HEK293T (cell line): Measurements from ENCODE around the gene AP2A2.

Source experiments
- CTCF ChIA-PET: fragments of 350-600 bp; formaldehyde crosslinking; extraction: SDS; loops from one replicate; lab custom pipeline; 2021; ENCODE audit warnings: antibody characterized with exemption, inconsistent platforms; lab: Yijun Ruan, JAX
- POLR2A ChIA-PET: fragments of 350-600 bp; formaldehyde crosslinking; extraction: SDS; loops from one replicate; lab custom pipeline; 2020; ENCODE audit warnings: antibody characterized with exemption, inconsistent platforms; lab: Yijun Ruan, JAX
- DNase-seq: peaks from one replicate; pipeline ENCODE4 v3.0.0; 2012; ENCODE audit warnings: mixed read lengths; ENCODE audit errors: extremely low spot score
- ARNT ChIP-seq: fragments of 450-650 bp; IDR thresholded peaks from 2 replicates; pipeline ENCODE4 v1.6.1; 2017; ENCODE audit warnings: mild to moderate bottlenecking
- BHLHE40 ChIP-seq: fragments of 450-650 bp; IDR thresholded peaks from 2 replicates; pipeline ENCODE4 v1.6.1; 2016; ENCODE audit warnings: mild to moderate bottlenecking, moderate library complexity, borderline replicate concordance
- CTBP1 ChIP-seq: fragments of 450-650 bp; IDR thresholded peaks from 2 replicates; pipeline ENCODE4 v1.6.1; 2016; ENCODE audit warnings: borderline replicate concordance
- ELF4 ChIP-seq: fragments of 450-650 bp; IDR thresholded peaks from 2 replicates; pipeline ENCODE4 v1.6.1; 2017; ENCODE audit warnings: antibody characterized with exemption
- FOXA1 ChIP-seq: fragments of 450-650 bp; IDR thresholded peaks from 2 replicates; pipeline ENCODE4 v1.6.1; 2016; ENCODE audit warnings: mild to moderate bottlenecking
- FOXK2 ChIP-seq: fragments of 450-650 bp; IDR thresholded peaks from 2 replicates; pipeline ENCODE4 v1.6.1; 2016; ENCODE audit warnings: mild to moderate bottlenecking
- FOXM1 ChIP-seq: fragments of 450-650 bp; IDR thresholded peaks from 2 replicates; pipeline ENCODE4 v1.6.1; 2017; ENCODE audit warnings: mild to moderate bottlenecking, borderline replicate concordance
- HDGF ChIP-seq: fragments of 450-650 bp; IDR thresholded peaks from 2 replicates; pipeline ENCODE4 v1.6.1; 2017; ENCODE audit warnings: antibody characterized with exemption, borderline replicate concordance
- L3MBTL2 ChIP-seq: fragments of 450-650 bp; conservative IDR thresholded peaks from 2 replicates; pipeline ENCODE4 v1.6.1; 2016; ENCODE audit warnings: mild to moderate bottlenecking
- LEF1 ChIP-seq: fragments of 450-650 bp; IDR thresholded peaks from 2 replicates; pipeline ENCODE4 v1.6.1; 2017; ENCODE audit warnings: mild to moderate bottlenecking, borderline replicate concordance
- NFRKB ChIP-seq: fragments of 450-650 bp; IDR thresholded peaks from 2 replicates; pipeline ENCODE4 v1.6.1; 2016; ENCODE audit warnings: mild to moderate bottlenecking, moderate library complexity
- SP1 ChIP-seq: fragments of 450-650 bp; IDR thresholded peaks from 2 replicates; pipeline ENCODE4 v1.6.1; 2017
- SUZ12 ChIP-seq: fragments of 450-650 bp; IDR thresholded peaks from 2 replicates; pipeline ENCODE4 v1.6.1; 2016; ENCODE audit warnings: mild to moderate bottlenecking
- TARDBP ChIP-seq: fragments of 450-650 bp; IDR thresholded peaks from 2 replicates; pipeline ENCODE4 v1.6.1; 2016
- ZNF384 ChIP-seq: fragments of 450-650 bp; IDR thresholded peaks from 2 replicates; pipeline ENCODE4 v1.6.1; 2016
- TF ChIP-seq, protein P1 (sequence below): fragments of 450-650 bp; IDR thresholded peaks from 2 replicates; pipeline ENCODE4 v1.6.1; 2016

AP2A2 gene

DNA sequence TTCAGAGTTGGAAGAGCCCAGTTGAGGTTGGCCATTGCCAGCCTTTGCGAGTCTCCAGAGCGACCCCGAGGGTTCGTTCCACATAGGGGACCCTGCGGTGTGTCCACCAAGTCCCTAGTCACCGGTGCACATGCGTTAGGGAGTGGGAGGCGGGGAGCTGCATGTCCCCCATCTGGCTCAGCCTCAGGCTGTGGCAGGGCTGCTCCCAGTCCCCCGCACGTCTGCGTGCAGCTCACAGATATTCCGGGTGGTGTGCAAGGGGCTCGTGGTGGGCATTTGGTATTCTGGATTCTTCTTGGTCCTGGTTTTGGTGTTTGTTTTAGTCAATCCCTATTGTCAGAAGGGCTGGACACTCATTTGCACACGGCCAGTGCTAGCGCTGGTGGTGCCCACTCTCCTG is 62.0 kb downstream of the AP2A2 start:
- CTCF ChIA-PET = no interaction called here
- no peak for DNase-seq
- no peak for TF ChIP-seq SUZ12
- TF ChIP-seq FOXM1 = no peak
- TF ChIP-seq TARDBP = no peak
- no peak for TF ChIP-seq CTBP1
- POLR2A ChIA-PET = no interaction called here

DNA sequence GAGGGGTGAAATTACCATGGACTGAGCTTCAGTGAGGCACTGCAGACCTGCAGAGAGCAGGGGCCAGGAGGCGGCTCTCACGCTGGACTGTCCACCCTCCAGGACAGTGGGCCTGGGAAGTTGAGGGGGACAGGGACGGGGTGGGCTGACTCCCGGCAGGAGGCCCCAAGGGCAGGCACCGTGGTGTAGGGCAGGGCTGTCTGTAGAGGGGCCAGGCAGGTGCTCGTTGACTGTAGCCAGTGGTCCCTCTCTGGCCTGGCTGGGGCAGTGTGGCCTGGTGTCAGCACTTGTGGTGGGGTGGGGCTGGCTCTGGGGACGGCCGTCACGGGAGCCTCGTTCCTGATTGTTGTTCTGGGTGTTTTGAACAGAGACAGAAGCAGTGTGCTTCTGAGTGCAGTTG is 64.4 kb downstream of the AP2A2 start:
- POLR2A ChIA-PET = no interaction called here

DNA sequence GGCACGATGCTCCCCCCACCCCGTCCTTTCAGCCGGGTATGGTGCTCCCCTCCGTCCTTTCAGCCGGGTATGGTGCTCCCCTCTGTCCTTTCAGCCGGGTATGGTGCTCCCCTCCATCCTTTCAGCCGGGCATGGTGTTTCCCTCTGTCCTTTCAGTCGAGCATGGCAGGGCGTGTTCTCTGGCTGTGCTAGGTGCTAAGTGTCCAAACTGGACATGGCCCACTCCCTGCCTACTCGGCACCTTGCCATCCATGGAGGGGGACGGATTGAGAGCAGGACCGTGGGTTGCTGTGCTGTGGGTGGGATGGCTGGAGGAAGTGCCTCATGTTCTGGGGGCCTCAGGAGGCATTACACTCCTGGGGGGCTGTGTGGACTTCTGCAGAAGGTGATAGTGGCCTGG is 65.4 kb downstream of the AP2A2 start:
- DNase-seq = no peak
- POLR2A ChIA-PET = no interaction called here
- TF ChIP-seq HDGF (no peak), LEF1 (no peak), ARNT (no peak), CTBP1 (no peak), L3MBTL2 (no peak), BHLHE40 (no peak), SUZ12 (no peak), TARDBP (no peak)
- TF ChIP-seq, protein P1, sequence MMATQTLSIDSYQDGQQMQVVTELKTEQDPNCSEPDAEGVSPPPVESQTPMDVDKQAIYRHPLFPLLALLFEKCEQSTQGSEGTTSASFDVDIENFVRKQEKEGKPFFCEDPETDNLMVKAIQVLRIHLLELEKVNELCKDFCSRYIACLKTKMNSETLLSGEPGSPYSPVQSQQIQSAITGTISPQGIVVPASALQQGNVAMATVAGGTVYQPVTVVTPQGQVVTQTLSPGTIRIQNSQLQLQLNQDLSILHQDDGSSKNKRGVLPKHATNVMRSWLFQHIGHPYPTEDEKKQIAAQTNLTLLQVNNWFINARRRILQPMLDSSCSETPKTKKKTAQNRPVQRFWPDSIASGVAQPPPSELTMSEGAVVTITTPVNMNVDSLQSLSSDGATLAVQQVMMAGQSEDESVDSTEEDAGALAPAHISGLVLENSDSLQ = no peak
- CTCF ChIA-PET = interaction anchor here (0.5 kb wide), 1 partner anchor 82 kb away, joined by 3 read pairs; no protein-coding TSS in a partner anchor

More for the DNA sequence above, 64.4 kb downstream of the AP2A2 start:
- CTCF ChIA-PET = no interaction called here
- no peak for DNase-seq
- TF ChIP-seq ZNF384 (no peak), FOXA1 (no peak), BHLHE40 (no peak), L3MBTL2 (no peak), FOXM1 (no peak), HDGF (no peak)

DNA sequence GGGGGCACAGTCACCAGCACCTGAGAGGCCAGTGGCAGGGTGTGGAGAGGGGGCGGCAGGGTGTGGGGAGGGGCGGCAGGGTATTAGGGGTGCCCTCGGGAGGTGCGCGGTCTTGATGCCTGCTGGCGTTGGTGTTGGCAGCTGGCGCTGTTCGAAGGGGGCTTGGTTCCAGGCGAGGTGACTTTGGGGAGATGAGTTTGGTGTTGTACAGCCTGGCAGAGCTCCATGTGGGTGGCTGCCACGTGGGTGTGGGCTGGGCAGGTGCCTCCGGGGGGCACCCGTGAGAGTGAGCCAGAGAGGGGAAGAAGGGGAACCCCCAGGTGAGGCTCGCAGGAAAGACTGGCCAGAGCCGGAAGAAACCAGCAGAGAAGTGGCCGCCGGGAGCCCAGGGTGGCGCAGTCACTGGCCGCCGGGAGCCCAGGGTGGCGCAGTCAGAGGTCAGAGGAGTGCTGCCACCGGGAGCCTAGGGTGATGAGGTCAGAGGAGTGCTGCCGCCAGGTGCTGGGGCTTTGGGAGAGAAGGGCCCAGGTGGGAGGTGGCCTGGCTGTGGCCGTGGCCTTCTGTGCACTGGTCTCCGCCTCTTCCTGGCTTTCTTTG is 66.1 kb downstream of the AP2A2 start:
- POLR2A ChIA-PET = no interaction called here
- TF ChIP-seq, protein P1 = no peak
- TF ChIP-seq NFRKB (no peak), L3MBTL2 (no peak), CTBP1 (no peak), LEF1 (no peak), ARNT (no peak), SP1 (no peak), FOXK2 (no peak), BHLHE40 (no peak), TARDBP (no peak), ELF4 (no peak), FOXM1 (no peak)
- no peak for DNase-seq
- CTCF ChIA-PET = no interaction called here

DNA sequence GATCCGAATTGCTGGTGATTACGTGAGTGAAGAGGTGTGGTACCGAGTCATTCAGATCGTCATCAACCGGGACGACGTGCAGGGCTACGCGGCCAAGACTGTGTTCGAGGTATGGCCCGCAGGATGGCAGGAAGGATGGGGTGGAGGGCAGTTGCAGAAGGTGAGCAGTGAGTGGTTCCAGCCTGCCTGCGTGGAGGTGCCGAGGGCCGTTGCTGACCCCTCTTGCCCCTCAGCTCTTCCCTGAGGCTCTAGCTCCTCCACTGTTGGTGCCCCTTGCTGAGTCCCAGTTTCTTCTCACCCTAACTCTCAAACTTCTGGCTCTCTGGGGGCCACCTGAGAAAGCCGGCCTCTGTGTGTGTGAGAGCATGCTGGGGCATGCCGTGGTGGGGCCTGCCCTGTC is 66.9 kb downstream of the AP2A2 start:
- ChIA-PET POLR2A (no interaction called here), CTCF (interaction anchor here (0.9 kb wide), 1 partner anchor 17 kb away, joined by 3 read pairs; no protein-coding TSS in a partner anchor)
- no peak for DNase-seq
- TF ChIP-seq LEF1 (no peak), ZNF384 (no peak)

DNA sequence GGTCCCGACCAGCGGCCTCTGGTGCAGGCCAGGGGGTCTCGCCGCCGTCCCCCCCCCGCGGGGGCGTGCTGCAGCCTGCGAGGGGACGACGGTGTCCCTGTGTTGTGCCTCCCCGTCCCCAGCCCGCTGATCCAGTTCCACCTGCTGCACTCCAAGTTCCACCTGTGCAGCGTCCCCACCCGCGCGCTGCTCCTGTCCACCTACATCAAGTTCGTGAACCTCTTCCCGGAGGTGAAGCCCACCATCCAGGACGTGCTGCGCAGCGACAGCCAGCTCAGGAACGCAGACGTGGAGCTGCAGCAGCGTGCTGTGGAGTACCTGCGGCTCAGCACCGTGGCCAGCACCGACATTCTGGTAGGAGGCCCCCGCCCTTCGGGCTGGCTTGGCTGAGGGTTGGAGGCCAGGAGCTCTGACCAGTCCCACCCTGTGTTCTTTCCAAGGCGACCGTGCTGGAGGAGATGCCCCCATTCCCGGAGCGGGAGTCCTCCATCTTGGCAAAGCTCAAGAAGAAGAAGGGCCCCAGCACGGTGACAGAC is 68.0 kb downstream of the AP2A2 start:
- DNase-seq = no peak
- POLR2A ChIA-PET = no interaction called here
- CTCF ChIA-PET = no interaction called here
- TF ChIP-seq, protein P1 = no peak
- TF ChIP-seq TARDBP (no peak), FOXA1 (no peak)

DNA sequence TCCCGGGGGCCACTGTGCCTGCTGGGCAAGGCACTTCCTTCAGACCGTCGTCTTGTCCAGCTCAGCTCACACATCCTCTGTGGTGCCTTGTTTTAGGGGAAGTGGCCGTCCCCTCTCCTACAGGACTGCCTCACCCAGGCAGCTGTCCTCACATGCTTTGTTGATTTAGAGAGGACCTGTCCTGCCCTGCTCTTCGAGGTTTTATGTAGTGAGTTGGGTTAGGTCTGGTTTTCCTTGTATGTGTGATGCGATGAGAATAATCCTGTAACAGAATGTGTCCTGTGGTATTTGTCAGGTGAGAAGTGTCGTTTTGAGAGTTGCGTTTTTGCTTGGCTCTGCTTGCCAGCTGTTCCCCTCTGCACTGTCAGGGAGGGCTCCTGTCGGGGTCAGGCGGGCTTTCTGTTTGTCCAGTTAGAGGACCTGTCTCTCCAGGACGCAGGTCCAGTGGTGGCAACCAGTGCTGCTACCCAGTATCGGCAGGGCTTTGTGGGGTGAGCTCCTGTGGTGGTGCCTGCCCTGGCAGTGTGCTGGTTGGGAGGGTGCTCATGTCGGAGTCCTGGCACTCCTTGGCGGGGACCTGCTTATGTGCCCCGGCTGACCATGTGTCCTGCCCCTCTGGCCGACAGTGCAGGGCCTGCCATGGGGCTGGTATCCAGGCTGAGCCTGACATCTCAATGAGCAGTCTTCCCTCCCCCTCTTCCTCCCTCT is 69.5 kb downstream of the AP2A2 start:
- POLR2A ChIA-PET = no interaction called here
- DNase-seq = no peak
- CTCF ChIA-PET = no interaction called here
- TF ChIP-seq ARNT = no peak
- no peak for TF ChIP-seq HDGF
- TF ChIP-seq ZNF384 = no peak
- no peak for TF ChIP-seq NFRKB
- TF ChIP-seq LEF1 = no peak
- no peak for TF ChIP-seq ELF4
- TF ChIP-seq CTBP1 = no peak
- TF ChIP-seq FOXM1 = no peak
- TF ChIP-seq FOXA1 = no peak
- no peak for TF ChIP-seq FOXK2
- TF ChIP-seq SP1 = no peak
- TF ChIP-seq L3MBTL2 = no peak
- no peak for TF ChIP-seq SUZ12
- TF ChIP-seq, protein P1 = no peak
- TF ChIP-seq TARDBP = no peak
- TF ChIP-seq BHLHE40 = no peak
